ENCODE data around the gene SPNS3. TPM values are rescaled to one million over a fixed set of nuclear protein-coding genes. Genes with fewer than 3 reads are reported as not detected.

Gene SPNS3
- polyA plus RNA-seq, 1 donor (not counting 4 experiments of a cell fraction or from before 2014, with no cell fraction given) = not detected

DNA sequence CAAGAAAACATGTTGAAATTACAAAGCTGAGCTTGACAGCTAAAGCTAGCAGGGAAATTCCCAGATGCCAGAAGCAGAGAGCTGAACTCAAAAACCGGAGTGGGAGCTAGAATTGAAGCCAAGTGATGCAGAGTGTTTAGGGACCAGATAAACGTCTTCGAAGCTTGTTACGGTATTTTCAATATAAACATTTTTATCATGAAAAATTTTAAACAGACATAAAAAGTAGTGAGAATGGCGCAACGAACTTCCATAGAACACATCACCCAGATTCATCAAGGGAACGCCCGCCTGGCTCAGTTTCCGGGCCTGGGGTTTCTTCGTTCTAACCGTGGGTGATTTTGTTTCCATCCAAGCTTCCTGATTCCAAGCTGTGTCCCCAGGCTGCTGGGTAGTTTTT, 83.0 kb downstream of the SPNS3 start:
- Histone ChIP-seq H3K27me3 (ENCODE audit: control insufficient read depth, extremely low read depth, insufficient read depth, low read length) (peaks cover 8% of the 10 kb centered on the region), H3K9ac (ENCODE audit: control insufficient read depth, extremely low read depth, insufficient read depth, low read length) (no peak overlapping the region), H3K4me2 (ENCODE audit: control insufficient read depth, extremely low read depth, insufficient read depth, low read depth, low read length) (no peak overlapping the region), H3K27ac (ENCODE audit: control insufficient read depth, insufficient read depth, low read length) (no peak overlapping the region), H3K4me3 (ENCODE audit: control insufficient read depth in 2 of 3, extremely low read depth in 1 of 3, insufficient read depth in 2 of 3, low read depth in 1 of 3, low read length in 3 of 3) (no peak overlapping the region), H3K9me3 (ENCODE audit: control insufficient read depth, low read depth, low read length) (no peaks in the 10 kb centered on the region), H4K20me1 (ENCODE audit: control insufficient read depth, extremely low read depth, insufficient read depth, low read length) (no peaks in the 10 kb centered on the region), H3K4me1 (ENCODE audit: control insufficient read depth, extremely low read depth, insufficient read depth, low read length) (peaks cover 10% of the 10 kb centered on the region), H3K36me3 (ENCODE audit: control insufficient read depth in 2 of 2, extremely low read depth in 1 of 2, insufficient read depth in 2 of 2, low read length in 2 of 2) (no peaks in the 10 kb centered on the region), H2AFZ (ENCODE audit: control insufficient read depth, low read length) (no peak overlapping the region), H3K9me1 (ENCODE audit: control insufficient read depth, extremely low read depth, insufficient read depth, low read length) (no peaks in the 10 kb centered on the region), H3K79me2 (ENCODE audit: control insufficient read depth, insufficient read depth, low read length) (no peaks in the 10 kb centered on the region)
- no peak for FAIRE-seq
- dilution Hi-C loops (cut with MboI; ENCODE audit: extremely low pct_ligation_motif_present, low sequenced_read_pairs) = no loop called here
- no peak for DNase-seq (ENCODE audit: low read depth, low spot score)
- TF ChIP-seq, protein P1, sequence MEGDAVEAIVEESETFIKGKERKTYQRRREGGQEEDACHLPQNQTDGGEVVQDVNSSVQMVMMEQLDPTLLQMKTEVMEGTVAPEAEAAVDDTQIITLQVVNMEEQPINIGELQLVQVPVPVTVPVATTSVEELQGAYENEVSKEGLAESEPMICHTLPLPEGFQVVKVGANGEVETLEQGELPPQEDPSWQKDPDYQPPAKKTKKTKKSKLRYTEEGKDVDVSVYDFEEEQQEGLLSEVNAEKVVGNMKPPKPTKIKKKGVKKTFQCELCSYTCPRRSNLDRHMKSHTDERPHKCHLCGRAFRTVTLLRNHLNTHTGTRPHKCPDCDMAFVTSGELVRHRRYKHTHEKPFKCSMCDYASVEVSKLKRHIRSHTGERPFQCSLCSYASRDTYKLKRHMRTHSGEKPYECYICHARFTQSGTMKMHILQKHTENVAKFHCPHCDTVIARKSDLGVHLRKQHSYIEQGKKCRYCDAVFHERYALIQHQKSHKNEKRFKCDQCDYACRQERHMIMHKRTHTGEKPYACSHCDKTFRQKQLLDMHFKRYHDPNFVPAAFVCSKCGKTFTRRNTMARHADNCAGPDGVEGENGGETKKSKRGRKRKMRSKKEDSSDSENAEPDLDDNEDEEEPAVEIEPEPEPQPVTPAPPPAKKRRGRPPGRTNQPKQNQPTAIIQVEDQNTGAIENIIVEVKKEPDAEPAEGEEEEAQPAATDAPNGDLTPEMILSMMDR (optimal IDR thresholded peaks at IDR 0.05 in 1 of 3, IDR thresholded peaks at IDR 0.05 in 1 of 3, conservative IDR thresholded peaks at IDR 0.05 in 1 of 3; ENCODE audit: extremely low read depth in 1 of 3, insufficient read depth in 2 of 3, low read length in 3 of 3) = no peak
- no peak for TF ChIP-seq EZH2 (IDR thresholded peaks at IDR 0.05; ENCODE audit: low read length)

DNA sequence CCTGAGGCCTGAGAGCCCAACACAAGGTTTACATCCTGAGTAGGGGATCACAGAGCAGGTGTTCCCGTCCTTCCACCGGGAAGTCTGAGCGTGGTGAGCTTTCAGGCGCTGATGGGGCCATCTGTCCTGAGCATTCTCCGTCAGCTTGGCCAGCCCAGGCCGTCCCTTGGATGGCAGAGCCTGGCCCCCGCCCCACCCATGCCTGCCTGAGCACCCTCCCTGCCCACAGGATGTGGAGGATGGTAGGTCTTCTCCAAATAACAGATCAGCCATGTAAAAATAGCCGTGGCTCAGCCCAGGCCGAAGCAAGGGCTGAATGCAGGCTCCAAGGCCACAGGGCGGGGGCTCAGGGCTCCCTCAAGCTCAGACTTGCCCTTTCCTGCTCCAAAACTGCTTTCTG, 85.2 kb downstream of the SPNS3 start:
- H3K4me2 ChIP-seq (ENCODE audit: control insufficient read depth, extremely low read depth, insufficient read depth, low read depth, low read length) = no peak overlapping the region
- no peak overlapping the region for H2AFZ ChIP-seq (ENCODE audit: control insufficient read depth, low read length)
- no peaks in the 10 kb centered on the region for H3K79me2 ChIP-seq (ENCODE audit: control insufficient read depth, insufficient read depth, low read length)
- dilution Hi-C loops (cut with MboI; ENCODE audit: extremely low pct_ligation_motif_present, low sequenced_read_pairs) = no loop called here
- H3K4me1 ChIP-seq (ENCODE audit: control insufficient read depth, extremely low read depth, insufficient read depth, low read length) = peaks cover 12% of the 10 kb centered on the region
- no peak overlapping the region for H3K4me3 ChIP-seq (ENCODE audit: control insufficient read depth in 2 of 3, extremely low read depth in 1 of 3, insufficient read depth in 2 of 3, low read depth in 1 of 3, low read length in 3 of 3)
- no peak overlapping the region for H3K27ac ChIP-seq (ENCODE audit: control insufficient read depth, insufficient read depth, low read length)
- H3K9ac ChIP-seq (ENCODE audit: control insufficient read depth, extremely low read depth, insufficient read depth, low read length) = no peak overlapping the region
- no peaks in the 10 kb centered on the region for H4K20me1 ChIP-seq (ENCODE audit: control insufficient read depth, extremely low read depth, insufficient read depth, low read length)
- H3K36me3 ChIP-seq (ENCODE audit: control insufficient read depth in 2 of 2, extremely low read depth in 1 of 2, insufficient read depth in 2 of 2, low read length in 2 of 2) = no peaks in the 10 kb centered on the region
- H3K9me3 ChIP-seq (ENCODE audit: control insufficient read depth, low read depth, low read length) = no peaks in the 10 kb centered on the region
- H3K9me1 ChIP-seq (ENCODE audit: control insufficient read depth, extremely low read depth, insufficient read depth, low read length) = no peaks in the 10 kb centered on the region
- H3K27me3 ChIP-seq (ENCODE audit: control insufficient read depth, extremely low read depth, insufficient read depth, low read length) = peaks cover 4% of the 10 kb centered on the region
- TF ChIP-seq, protein P1 (optimal IDR thresholded peaks at IDR 0.05 in 1 of 3, IDR thresholded peaks at IDR 0.05 in 1 of 3, conservative IDR thresholded peaks at IDR 0.05 in 1 of 3; ENCODE audit: extremely low read depth in 1 of 3, insufficient read depth in 2 of 3, low read length in 3 of 3) = no peak
- no peak for TF ChIP-seq EZH2 (IDR thresholded peaks at IDR 0.05; ENCODE audit: low read length)
- FAIRE-seq = no peak
- DNase-seq (ENCODE audit: low read depth, low spot score) = no peak
